ENCODE data around the gene FAM229B.

DNA sequence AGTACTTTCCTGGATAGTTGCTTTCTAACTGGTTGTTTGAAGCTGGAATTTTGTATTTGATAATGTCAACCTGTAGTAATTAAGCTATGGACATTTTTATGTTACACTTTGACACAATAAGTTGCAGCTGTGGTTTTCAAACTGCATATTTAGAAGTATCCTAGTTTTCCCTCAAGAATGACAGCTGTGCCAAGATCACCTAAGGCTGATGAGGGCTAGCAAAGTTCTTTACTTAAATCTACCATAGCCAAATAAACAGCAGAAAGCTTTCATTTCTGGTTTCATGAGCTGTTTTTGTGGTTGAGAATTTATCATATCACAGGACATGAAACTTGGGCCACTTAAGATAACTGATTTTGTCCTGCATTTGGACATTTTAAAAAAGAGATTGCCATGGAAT is 30.6 kb downstream of the FAM229B start:
- TF ChIP-seq POLR2AphosphoS5 (IDR thresholded peaks at IDR 0.05; ENCODE audit: low read depth, low read length) (no peak), POLR2A (IDR thresholded peaks at IDR 0.05; ENCODE audit: low read depth, low read length) (no peak), TAF1 (IDR thresholded peaks at IDR 0.05; ENCODE audit: borderline replicate concordance, low read depth, low read length) (no peak)
